ENCODE measurements around the gene H3-3A.

Gene H3-3A

DNA sequence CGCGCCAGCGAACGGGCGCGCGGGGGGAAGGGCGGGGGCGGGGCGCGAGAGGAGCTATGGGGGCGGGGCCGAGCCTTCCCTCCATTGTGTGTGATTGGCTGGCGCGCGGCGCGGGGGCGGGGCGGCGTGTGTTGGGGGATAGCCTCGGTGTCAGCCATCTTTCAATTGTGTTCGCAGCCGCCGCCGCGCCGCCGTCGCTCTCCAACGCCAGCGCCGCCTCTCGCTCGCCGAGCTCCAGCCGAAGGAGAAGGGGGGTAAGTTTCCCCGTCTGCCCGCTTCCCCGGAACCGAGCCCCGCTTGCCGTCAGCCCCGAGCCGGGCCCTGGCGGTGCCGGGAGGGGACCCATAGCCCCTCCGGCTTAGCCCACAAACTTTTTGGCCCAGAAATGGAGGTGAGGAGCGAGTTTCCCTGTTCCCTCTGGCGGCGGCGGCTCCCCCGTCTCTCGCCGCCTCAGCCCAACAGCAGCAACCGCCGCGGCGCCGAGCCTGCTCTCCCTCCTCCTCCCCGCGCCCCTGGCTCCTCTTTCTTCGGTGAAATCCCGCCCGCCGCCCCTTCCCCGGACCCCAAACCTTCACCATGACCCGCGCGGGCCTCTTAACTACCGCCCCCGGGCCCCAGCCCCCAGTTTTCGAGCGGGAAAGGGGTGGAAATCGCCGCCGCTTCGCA, at the start of gene H3-3A:
TSS of gene H3-3A (plus strand) at position 159 of the 666 bp plus-strand sequence. CDS start 1,636 bp downstream, outside the sequence.
- peak; percentile 99 for DNase-seq

DNA sequence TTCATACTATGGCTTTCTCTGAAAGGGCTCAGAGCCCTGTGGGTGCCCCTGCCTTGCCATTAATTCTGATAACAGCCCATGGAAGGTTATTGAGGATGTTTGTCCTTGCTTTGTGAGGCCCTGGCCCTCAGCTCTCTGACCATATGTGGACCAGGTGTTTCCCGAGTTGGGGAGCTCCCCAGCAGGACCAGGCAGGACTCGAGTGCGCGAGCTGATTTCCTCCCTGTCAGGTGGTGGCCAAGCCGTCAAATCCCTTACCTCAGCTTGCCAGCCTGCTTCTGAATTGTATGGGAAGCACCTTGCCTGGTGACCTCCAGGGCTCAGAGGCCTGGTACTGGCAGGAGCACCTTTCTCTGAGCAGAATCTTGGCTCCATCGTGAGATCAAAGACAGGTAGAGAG, 45.4 kb upstream of the H3-3A start:
- DNase-seq: no peak

GRCh38 chr1:226019572-226019971, 42.9 kb upstream of the H3-3A start:
- DNase-seq: no peak

DNA sequence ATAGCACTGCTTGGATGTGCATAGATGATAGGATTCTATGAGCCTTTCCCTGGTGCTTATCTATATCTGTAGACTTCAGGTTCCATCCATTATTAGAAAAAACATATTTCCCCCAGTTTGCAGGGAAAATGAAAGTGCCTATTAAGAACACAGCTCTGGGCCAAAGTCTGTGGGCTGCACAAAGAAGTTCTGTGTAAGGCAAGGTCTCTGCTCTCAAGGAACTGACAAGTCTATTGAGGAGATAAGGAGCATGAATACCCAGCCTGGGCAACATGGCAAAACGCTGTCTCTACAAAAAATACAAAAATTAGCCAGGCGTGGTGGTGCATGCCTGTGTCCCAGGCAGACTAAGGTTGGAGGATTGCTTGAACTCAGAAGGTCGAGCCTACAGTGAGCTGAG, 41.1 kb upstream of the H3-3A start:
- DNase-seq: no peak

DNA sequence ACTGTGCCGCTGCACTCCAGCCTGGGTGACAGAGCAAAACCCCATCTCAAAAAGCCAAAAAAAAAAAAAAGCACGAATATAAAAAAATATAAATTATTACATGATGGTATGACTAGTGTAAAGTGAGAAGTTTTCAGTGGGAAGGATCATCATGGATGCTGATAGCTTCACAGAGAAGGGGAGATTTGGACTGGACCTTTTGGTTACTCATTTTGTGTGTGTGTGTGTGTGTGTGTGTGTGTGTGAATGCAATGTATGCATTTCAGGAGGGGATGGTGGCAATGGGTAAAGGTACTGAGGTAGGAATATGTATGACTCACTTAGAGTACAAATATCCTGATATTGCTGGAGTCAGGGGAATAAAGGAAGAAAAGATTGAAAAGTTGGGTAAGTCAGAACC, 40.7 kb upstream of the H3-3A start:
- DNase-seq: no peak

DNA sequence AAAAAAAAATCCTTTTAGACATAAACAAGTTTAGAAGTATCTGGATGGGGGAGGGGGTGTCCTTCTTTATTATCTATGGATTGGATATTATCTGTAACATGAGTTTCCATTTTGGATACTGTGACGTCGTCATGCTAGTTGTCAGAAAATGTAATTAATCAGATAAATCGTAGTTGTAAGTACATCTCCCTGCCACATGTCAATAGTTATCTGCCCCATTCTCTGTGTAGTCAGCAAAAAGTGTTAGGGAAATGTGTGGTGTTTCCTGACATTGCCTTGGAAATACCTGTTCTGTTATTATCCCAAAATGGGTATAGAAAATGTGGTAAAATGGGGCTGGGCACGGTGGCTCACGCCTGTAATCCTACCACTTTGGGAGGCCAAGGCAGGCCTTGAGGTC, 38.8 kb upstream of the H3-3A start:
- DNase-seq: no peak

GRCh38 chr1:226026833-226027232, 35.7 kb upstream of the H3-3A start:
- DNase-seq: no peak

DNA sequence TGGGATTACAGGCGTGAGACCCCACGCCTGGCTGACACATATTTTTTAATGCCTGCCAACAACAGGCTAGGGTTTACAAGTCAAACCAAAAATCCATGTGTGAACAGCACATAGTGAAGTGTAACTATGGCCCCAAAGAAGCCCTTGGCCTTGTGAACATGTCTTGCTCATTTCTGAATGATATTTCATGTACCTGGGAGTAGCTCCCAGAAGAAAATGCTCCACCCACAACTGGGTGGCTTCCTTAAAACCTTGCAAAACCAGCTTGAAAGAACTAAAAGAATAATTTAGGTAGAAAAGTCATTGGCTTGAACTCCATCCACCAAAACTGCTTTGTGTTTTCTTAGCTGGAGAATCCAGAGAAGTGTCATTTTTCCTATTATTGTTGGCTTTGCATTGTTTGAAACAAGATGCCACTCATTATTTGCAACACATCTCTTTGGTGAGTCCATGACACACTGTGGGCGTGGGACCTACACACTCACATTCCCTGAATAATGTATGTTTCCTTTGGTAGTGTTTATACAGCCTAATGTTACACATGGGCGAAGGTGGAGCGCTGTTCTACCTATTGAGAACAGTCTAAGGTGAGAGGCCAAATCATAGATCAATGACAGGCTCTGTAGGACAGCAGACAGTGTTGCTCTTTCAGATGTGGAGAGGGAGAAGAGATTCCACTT, 34.8 kb upstream of the H3-3A start:
- DNase-seq: no peak

DNA sequence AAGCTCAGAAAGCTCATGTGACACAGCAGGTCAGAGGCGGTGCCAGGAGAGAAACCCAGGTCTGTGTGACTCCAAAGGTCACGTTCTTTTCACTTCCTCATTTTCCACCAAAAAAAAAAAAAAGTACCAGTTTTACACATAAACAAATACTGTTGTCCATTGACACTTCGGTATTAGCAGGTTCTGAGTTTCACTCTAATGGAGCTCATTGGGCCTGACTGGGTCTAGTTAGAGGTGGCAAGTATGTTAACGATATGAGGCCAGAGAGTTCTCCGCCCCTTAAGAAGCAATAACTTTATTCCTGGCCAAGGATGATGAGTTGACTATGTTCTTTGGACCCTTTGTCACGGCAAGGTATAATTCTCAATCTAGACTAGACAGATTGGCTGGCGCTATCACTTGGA, 33.4 kb upstream of the H3-3A start:
- DNase-seq: no peak

- no peak for DNase-seq
These were observed 32.8 kb upstream of the H3-3A start for GRCh38 chr1:226029568-226030225.

GRCh38 chr1:226033582-226033981, 28.9 kb upstream of the H3-3A start:
- DNase-seq: no peak

- DNase-seq: no peak
These were observed 28.5 kb upstream of the H3-3A start for GRCh38 chr1:226033991-226034390.

DNA sequence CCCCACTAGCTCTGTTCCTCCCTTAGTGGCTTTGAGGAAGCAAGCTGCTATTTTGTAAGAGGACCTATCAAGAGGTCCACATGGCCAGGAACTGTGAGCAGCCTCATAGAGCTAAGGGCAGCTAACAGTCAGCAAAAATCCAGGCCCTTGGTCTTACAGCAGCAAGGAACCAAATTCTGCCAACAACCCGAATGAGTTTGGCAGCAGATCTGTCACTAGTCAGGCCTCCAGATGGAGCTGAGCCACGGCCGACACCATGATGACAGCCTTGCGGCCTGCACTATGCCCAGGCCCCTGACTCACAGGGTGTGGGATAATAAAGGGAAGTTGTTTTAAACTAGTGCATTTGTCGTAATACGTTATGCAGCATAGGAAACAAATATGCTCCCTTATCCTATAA, 28.0 kb upstream of the H3-3A start:
- no peak for DNase-seq

DNA sequence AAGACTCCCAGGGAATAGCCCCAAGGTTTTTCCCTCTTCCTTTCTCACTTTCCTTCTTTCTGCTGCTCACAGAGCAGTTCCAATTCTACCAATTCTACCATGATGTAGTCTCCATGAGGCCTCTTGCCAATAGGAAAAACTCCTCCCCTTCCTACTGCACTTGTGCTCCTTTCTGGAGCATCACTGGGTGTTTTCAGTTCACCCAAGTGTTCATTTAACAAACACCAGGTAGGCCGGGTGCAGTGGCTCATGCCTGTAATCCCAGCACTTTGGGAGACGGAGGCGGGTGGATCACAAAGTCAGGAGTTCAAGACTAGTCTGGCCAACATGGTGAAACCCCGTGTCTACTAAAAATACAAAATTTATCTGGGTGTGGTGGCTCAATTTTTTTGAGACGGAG, 26.6 kb upstream of the H3-3A start:
- no peak for DNase-seq

DNA sequence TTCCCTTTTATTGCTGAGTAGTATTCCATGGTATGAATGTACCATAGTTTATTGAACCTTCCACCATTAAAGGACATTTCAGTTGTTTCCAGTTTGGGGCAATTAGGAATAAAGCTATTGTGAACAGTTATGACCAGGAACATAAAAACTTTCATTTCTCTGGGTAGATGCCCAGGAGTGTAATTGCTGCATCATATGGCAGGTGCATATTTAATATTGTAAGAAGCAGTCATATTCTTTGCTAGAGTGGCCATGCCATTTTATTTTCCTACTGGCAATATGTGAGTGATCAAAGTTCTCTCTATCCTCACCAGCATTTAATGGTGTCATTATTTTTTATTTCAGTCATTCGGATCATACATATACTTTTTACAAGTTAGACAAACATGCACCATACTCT, 23.9 kb upstream of the H3-3A start:
- no peak for DNase-seq

GRCh38 chr1:226041419-226041818, 21.1 kb upstream of the H3-3A start:
- no peak for DNase-seq

GRCh38 chr1:226044514-226045101, 17.9 kb upstream of the H3-3A start:
- no peak for DNase-seq

DNA sequence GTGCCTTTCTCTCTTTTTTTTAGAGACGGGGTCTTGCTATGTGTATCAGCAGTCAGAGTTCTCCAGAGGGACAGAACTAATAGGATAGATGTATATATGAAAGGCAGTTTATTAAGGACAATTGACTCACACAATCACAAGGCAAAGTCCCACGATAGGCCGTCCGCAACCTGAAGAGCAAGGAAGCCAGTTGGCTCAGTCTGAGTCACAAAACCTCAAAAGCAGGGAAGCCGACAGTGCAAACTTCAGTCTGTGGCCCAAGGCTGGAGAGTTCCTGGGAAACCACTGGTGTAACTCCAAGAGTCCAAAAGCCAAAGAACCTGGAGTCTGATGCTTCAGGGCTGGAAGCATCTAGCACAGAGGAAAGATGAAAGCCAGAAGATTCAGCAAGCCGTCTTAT, 16.3 kb upstream of the H3-3A start:
- DNase-seq: no peak

- no peak for DNase-seq
These were observed 15.0 kb upstream of the H3-3A start for GRCh38 chr1:226047495-226047894.

DNA sequence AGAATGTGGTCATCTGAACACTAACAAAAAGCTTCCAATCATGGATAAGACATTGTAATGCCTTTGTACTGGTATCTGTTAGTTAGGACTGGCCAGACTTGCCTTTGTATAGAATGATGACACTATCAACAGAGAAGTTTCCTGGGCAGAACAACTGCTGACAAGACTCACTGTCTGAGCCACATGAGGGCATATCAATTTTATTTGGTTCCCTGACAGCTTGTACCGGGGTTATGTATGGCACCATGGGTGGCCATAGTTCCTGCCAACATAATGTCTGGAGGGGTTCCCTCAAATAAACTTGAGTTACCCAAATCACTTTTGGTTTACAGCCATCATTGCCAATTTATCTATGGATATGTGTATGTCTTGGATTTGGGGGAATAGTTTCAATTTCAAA, 13.6 kb upstream of the H3-3A start:
- no peak for DNase-seq

DNA sequence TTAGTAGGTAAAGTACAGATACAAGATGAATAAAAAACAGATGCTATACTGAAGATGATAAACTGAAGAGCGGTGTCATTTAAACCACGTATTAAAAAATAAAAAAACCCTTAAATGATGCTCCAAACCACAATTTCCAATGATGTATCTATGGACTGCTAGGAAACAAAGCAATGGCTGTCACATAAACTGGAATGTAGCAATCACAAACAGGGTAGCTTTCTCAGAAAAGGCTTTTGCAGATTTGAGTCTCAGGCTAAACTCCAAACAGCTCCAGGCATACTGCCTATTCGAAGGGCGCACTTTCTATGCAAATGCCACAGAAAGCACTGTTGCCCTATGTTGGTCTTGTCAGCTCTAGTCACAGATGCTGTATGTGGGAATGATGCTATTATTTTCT, 12.4 kb upstream of the H3-3A start:
- no peak for DNase-seq

DNA sequence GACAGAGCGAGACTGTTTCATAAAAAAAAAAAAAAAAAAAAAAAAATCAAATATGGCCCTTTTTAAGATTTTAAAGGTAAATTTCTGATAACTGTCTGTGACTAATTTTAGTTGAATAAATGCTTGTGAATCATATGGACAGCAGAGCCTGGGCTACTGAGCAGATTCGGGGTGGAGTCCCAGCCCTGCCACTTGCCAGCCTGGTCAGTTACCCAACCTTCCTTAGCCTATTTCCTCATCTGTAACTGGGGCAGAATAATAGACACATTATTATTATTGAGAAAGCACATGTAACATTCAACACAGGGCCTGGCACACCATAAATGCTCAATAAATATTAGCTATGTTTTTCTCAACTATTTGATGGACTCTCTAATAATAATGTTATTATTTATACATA, 11.2 kb upstream of the H3-3A start:
- no peak for DNase-seq

- DNase-seq: no peak
These were observed 10.5 kb upstream of the H3-3A start for GRCh38 chr1:226052061-226052460.
